ENCODE measurements around the gene PDCL3. TPM values are rescaled to one million over a fixed set of nuclear protein-coding genes. Genes with fewer than 3 reads are reported as not detected.

The PDCL3 gene
- total RNA-seq, 1 experiment from 2014 or later = 30.2 TPM

- Histone ChIP-seq H3K27me3 (replicated peaks) (peaks cover 17% of the 10 kb centered on the region; the same call in 1 of the 2 replicates), H3K27ac (no peak overlapping the region), H3K9me3 (replicated peaks) (0 out of 2 replicates have a peak, but pooled peaks cover 3% of the 10 kb centered on the region), H3K4me1 (replicated peaks) (no peaks in the 10 kb centered on the region), H3K4me3 (no peak overlapping the region), H3K36me3 (no peaks in the 10 kb centered on the region)
- DNase-seq (ENCODE audit: low read depth in 1 of 2, low spot score in 2 of 2) = no peak
These were observed 61.1 kb downstream of the PDCL3 start for GRCh38 chr2:100623930-100624329.

GRCh38 chr2:100624536-100624935 is 61.7 kb downstream of the PDCL3 start:
- H3K4me1 ChIP-seq (replicated peaks) = no peaks in the 10 kb centered on the region
- peaks cover 17% of the 10 kb centered on the region; the same call in 1 of the 2 replicates for H3K27me3 ChIP-seq (replicated peaks)
- no peak overlapping the region for H3K4me3 ChIP-seq
- H3K9me3 ChIP-seq (replicated peaks) = 0 out of 2 replicates have a peak, but pooled peaks cover 3% of the 10 kb centered on the region
- H3K27ac ChIP-seq = no peak overlapping the region
- no peaks in the 10 kb centered on the region for H3K36me3 ChIP-seq
- DNase-seq (ENCODE audit: low read depth in 1 of 2, low spot score in 2 of 2) = peak in 1 of 2 experiments; percentile 8

GRCh38 chr2:100625717-100626116 is 62.9 kb downstream of the PDCL3 start:
- H3K9me3 ChIP-seq (replicated peaks) = 0 out of 2 replicates have a peak, but pooled peaks cover 1% of the 10 kb centered on the region
- no peaks in the 10 kb centered on the region for H3K36me3 ChIP-seq
- H3K4me3 ChIP-seq = no peak overlapping the region
- H3K27ac ChIP-seq = no peak overlapping the region
- no peaks in the 10 kb centered on the region for H3K4me1 ChIP-seq (replicated peaks)
- peaks cover 17% of the 10 kb centered on the region; the same call in 1 of the 2 replicates for H3K27me3 ChIP-seq (replicated peaks)
- peak in 1 of 2 experiments; percentile 28 for DNase-seq (ENCODE audit: low read depth in 1 of 2, low spot score in 2 of 2)

Other genes starting within 250 kb of the PDCL3 start
- gene LONRF2, start 240.5 kb upstream of the PDCL3 start, total RNA-seq (2014; rRNA removed; shearing (Covaris generic)) = 0.81 TPM in 1 of 2 replicates, not detected in the other
- gene CHST10, start 145.3 kb upstream of the PDCL3 start, total RNA-seq (2014; rRNA removed; shearing (Covaris generic)) = 18.6 and 19.0 TPM in 2 replicates
- gene NMS, start 92.5 kb upstream of the PDCL3 start, total RNA-seq (2014; rRNA removed; shearing (Covaris generic)) = not detected in 2 replicates